GM04504 (cell line): ENCODE results near the gene MSX1.
"Not testable (repeated sequence)": the region's sequence is repeated elsewhere in the genome, so short reads cannot be mapped to it uniquely, and the experiment has no call there.

Experiments used
- DNase-seq: peaks from one replicate; pipeline ENCODE4 v3.0.0-alpha.2; 2012; ENCODE audit warnings: low read depth

The MSX1 gene

DNA sequence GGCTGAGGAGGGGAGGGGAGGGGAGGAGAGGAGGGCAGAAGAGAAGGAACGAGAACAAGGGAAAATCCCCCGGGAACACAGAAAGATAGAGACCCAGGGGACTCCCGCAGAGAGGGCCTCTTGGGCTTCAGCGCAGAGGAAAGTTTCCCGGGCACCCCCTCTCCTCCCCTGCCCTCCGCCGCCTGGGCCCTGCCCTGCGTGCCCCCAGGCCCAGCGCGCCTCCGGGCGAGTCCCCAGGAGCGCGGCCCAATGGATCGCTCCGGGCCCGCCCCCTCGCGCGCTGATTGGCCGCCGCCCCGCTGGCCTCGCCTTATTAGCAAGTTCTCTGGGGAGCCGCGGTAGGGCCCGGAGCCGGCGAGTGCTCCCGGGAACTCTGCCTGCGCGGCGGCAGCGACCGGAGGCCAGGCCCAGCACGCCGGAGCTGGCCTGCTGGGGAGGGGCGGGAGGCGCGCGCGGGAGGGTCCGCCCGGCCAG, at the start of gene MSX1:
MSX1 (plus strand) TSS at position 341 of the 474 bp plus-strand sequence. CDS start 235 bp downstream, outside the sequence.
- peak; percentile 67 for DNase-seq

DNA sequence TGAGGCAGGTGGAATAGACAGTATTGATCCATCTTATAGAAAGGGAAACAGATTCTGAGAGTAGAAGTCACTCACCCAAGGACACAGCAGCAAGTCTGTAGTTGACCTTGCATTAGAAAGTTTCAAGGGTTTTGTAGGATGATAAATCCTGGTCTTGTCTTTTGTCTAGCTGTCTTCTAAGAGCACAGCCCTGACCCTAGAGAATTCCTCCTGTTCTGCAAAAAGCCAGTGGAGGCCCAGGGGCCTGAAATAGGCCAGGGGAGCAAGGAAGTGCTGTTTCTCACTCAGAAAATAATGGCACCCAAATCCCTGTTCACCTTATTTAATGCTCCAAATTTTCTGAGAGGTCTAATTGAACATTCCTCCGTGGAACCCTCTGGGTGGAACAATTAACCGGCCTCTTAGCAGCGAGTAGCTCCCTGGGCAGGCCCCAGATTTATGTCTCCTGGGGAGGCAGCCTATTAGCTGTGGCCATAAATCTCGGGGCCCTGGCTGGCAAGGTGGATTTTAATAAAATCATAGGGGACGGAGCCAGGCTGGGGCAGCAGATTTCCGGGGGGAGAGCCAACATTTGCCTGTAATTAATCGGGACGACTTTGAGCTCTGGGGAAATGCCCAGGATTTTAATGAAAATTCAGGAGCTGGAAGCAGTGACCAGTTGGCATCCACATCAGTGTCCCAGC, 49.2 kb upstream of the MSX1 start:
- DNase-seq = no peak

DNA sequence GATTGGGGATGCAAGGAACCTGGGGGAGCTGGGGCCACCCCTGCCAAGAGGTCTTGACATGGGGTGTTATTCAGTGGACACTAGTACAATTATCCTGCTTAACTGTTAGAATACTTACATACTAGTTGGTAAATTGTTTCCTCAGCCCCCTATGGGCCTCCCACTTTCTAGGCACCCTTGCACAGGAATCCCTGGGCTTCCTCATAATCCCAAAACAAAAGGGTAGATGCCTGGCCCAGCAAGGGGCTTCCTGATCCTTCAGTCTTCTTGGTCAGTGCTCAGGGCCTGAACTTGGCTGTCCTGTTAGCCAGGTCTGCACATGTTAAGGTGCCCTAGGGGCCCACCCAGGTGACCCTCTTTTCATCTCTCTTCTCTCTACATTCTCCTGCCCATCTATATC, 48.7 kb upstream of the MSX1 start:
- no peak for DNase-seq

DNA sequence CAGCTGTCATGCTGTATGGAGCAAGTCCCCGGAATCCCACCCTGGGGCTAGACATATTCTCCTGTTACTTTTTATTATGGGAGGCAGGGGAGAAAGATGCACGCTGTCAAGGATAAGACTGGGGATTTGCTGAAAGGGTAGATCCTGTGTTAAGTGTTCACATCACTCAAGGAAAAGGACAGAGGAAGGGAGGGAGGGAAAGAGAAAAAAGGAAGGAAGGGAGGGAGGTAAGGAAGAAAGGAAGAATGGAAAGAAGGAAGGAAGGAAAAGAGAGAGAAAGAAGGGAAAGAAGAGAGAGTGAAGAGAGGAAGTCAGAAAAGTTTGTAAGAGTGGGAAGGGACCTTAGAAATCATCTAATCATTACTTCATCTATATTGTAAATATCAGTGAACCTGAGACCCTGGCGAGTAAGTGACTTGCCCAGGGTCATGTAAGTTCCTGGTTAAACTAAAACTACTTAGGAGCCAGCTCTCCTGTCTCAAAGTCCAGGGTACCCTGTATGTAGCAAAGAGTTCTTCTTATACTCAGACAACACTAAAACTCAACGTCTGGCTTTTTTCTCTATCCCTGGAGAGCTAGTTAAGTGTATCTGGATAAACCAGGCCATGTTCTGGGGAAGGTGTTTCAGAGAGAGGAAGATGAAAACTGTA, 47.2 kb upstream of the MSX1 start:
- DNase-seq = no peak

DNA sequence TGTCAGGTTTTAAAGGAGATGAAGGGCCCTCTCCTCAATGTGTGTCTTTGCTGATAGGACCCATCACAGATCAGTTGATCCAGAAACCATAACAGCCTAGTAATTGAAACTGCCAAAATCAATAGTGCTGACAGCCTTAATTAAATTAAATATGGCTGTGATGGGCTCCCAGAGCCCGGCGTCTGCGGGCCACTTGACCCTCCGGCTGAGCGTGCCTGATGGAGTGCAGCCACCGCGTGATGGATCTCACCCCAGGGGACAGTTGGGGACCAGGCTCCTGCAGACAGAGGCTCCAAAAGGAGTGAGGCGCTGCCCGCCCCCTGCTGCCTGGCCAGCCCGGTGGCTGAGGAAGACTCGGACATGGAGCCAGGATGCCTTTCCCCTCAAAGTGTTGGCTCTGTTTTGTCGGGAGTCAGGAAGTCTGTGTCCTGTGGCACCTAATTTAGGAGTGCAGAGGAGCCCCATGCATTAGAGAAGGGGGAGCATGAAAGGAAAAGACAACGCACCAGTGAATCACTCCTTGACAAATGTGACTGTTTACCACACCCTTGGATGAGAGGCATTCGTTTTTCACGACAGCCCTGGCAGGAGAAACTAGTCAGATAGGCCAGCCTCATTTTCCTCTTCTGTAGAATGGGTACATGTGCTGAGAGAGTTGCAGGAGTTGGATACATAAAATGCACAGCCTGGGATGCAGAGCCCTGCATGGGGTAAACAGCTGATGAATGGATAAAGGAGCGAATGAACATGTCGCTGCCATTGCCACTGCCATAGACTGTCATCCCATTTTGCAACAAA, 40.9 kb upstream of the MSX1 start:
- DNase-seq = no peak

DNA sequence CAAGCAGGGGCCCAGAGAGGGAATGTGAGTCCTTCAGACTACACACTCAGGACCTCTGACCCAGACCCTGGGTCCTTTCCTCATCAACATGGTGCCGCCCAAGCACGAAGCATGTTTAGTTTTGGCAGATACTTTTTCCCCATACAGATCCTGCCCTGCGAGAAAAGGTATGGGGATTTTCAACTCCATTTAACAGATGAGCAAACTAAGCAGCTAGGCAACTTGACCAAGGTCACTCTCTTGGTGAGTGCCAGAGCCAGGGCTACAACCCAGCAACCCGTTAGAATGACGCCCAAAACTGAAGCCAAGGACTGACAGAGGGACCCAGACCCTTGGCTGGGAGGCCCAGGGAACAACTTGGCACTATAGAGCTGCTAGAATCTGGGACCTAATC, 40.3 kb upstream of the MSX1 start:
- DNase-seq = no peak

DNA sequence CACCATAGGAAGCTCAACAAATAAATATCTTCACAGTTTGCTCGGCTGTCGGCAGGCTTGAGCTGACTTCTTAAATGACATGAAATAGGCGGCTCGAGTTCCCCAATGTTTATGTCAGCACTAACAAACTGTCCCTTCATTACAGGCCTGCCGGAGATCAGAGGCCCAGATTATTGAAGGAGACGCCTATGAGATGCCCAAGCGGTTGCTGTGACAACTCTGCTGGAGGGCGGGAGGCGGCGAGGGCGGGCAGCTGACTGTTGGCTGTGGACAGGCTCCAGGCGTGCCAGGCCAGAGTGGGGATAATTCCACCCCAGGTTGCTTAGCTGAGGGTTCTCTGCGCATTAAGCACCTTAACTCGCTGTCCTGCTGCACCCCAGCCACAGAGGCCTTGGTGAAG, 39.2 kb upstream of the MSX1 start:
- no peak for DNase-seq

DNA sequence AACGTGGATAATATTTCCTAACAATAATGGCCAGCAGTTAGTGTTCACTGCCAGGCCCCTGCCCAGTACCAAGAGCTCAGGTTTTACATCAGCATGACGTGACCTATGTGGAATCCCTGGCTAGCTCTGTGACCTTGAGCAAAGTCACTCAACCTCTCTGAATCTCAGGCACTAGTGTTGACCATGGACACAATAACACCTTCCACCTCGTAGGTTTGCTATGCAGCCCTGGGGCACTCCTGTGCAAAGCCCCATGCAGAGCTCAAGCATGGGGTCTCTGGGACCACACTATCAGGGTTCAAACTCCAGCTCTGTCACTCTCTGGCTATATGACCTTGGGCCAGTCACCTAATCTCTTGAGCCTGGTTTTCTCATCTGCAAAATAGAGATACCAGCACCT, 38.7 kb upstream of the MSX1 start:
- DNase-seq = no peak

DNA sequence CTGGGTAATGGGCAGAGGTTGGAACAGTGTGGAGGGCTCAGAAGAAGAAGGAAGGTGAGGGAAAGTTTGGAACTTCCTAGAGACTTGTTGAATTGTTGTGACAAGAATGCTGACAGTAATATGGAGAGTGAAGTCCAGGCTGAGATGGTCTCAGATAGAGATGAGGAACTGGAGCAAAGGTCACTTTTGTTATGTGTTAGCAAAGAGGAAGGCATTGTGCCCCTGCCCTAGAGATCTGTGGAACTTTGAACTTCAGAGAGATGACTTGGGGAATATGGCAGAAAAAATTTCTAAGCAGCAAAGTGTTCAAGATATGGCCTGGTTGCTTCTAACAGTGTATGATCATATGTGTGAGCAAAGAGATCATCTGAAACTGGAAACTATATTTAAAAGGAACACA, 37.9 kb upstream of the MSX1 start:
- no peak for DNase-seq

DNA sequence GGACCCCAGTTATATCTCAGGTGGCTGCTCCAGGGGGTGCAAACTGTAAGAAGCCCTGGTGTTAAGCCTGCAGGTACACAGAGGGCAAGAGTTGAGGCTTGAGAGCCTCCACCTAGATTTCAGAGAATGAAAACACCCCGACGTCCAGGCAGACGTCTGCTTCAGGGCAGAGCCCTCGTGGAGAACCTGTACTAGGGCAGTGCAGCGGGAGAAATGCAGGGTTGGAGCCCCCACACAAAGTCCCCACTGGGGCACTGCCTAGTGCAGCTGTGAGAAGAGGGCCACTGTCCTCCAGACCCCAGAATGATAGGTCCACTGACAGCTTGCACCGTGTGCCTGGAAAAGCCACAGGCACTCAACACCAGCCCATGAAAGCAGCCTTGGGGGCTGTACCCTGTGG, 37.2 kb upstream of the MSX1 start:
- not testable (repeated sequence) for DNase-seq

DNA sequence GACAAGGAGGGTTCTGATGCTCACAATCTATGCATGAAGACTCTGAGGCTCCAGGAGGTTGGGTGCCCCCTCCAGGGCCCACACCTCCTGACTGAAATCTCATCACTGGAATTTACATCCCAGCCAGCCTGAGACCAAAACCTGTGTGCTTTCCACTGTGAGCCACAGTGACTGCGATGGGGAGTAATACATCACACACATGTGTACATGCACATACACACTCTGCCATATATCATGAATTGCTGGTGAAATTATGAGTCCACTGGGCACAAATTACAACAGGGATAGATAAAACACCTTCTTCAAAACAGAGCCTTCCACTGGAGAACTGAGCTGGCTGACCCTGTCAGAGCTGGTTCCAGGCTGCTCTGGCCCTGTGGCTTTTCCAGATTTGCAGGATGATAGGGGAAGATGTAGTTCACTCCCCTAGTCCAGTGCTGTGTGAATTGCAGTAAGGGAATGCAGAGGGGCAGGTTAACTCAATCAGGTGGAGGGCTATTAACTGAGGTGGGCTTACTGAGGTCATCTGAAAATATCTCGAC, 35.8 kb upstream of the MSX1 start:
- DNase-seq = no peak

DNA sequence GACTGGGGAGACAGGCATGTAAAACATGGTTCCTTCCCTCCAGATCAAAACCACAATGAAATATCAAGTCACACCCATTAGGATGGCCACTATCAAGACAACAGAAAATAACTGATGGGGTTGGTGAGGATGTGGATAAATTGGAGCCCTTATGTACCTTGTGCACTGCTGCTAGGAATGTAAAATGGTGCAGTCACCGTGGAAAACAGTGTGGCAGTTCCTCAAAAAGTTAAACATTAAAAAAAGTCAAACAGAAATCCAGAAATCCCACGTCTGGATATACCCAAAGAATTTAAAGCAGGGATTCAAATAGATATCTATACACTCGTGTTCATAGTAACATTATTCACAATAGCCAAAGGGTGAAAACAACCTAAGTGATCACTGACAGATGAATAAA, 35.2 kb upstream of the MSX1 start:
- DNase-seq = no peak

DNA sequence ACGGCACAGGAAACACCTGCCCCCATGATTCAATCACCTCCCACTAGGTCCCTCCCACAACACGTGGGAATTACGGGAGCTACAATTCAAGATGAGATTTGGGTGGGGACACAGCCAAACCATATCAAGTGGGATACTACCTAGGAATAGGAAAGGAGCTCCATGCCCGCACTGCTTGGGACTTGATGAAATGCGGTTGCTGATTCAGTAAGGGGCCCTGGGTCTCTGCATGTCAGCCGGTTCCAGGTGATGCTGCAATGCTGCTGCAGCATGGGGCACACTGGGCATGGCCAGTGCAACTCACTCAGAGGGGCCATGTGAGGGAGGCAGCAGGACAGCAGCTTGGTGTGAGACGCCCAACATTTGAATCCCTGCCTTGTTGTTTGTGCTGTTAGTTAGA, 34.0 kb upstream of the MSX1 start:
- DNase-seq = no peak

DNA sequence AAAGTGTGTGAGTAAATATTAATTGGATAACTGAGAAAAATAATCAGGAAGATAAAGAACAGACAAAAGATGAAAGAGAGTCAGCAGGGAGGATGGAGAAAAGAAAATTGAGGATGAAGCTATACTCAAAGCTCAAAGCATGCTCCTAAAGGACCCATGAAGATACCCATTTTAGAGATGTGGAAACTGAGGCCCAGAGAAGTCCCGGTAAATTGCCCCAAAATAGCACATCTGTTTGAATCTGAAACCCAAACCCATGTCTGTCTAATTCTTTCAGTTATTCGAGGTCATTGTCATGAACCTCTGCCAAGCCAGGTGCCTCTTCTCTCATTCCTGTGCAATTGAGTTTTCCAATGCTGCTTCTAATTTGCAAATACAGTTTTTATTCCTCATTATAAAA, 29.6 kb upstream of the MSX1 start:
- DNase-seq = no peak

DNA sequence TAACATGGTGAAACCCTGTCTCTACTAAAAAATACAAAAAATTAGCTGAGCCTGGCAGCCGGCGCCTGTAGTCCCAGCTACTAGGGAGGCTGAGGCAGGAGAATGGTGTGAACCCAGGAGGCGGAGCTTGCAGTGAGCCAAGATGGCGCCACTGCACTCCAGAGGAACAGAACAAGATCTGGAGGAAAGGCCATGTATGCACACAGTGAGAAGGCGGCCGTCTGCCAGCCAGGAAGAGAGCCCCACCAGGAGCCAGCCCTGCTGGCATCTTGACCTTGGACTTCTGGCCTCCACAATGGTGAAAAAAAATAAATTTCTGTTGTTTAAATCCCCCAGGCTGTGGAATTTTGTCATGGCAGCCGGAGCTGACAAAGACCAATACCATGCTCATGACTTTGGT, 28.2 kb upstream of the MSX1 start:
- no peak for DNase-seq

DNA sequence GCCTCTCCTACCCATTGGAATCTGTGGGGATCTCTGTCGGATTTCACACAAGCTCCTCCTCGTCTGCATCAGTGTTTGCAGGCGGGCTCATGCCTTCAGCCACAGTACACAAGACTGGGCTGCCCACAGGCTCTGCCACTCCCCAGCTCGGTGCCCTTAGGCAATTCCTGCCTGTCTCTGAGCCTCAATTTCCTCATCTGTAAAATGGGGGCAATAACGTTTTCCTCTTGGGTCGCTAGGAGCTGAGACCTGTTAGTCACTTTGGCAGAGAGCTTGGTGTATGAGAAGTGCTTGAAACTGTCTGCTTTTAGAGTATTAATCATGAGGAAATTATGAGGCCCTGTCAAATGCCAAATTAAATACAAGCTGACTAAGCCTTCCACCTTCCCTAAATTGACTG, 27.6 kb upstream of the MSX1 start:
- DNase-seq = no peak

DNA sequence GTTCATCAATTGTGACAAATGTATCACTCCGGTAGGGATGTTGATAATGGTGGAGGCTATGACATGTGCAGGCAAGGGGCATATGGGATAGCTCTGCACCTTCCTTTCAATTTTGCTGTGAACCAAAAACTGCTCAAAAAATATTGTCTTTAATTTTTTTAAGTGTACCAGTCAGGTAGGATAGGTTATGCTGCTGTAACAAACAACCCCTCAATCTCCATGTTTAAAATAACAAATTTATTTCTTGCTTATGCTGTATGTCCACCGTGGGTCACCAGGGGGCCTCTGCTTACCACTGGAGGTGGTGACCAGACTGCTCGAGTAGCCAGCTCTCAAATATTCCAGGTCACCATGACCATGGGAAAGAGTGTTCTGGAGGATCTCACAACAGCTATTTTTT, 23.4 kb upstream of the MSX1 start:
- no peak for DNase-seq

DNA sequence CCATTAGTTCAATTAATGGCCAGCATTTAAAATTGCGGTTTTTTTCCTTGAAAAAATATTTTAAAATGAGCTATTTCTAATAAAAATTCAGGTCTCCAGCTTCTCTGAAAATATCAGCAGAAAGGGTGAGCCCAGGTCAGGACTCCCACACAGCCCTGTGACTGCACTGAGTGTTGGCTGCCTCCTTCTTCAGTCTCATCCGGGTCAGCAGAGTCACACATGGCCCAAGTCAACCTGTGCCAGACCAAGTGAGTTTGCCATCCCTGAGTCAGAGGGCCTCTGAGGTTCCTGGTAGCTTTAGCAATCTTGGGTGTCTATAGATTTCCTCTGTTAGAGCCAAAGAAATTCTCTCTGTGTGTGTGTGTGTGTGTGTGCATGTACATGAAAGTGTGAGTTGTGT, 22.1 kb upstream of the MSX1 start:
- no peak for DNase-seq

DNA sequence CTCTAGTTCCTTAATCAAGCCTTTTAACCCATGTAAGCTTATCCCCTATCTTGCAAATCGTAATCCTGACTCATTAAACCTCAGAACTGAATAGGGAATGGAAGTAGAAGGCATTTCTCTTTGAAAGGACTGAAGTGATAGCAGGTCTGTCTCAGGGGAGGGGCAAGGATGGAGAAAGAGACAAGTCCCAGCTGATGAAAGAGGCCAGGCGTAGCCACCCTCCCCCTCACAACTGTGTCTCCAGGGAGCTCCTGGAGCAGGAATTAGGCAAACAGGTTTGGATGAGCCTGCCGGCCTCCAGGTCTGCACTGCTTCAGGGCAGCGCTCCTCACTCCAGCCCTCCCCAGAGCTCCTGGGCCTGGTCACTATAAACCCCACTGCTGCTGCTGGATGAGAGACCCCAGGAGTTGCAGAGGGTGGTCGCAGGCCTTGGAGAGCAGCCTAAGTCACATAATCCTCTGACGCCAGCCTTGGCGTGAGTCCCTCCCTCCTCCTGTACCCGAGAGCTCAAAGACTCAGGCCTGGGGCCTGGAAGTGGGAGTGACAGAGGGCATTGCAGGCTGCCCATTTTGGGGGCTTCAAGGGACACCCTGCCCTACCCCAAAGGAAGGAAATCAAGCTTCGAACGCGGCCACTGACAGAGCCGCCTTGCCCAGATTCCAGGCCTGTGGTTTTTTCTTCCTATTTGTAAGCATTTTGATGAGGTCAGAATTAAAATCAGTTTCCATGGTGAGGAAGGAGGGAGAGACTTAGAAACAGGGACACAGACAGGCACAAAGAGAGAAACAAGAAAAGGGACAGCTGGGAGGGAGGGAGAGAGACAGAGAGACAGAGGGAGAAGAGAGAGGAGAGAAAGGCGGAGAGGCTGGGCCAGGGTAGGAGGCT, 21.2 kb upstream of the MSX1 start:
- no peak for DNase-seq

DNA sequence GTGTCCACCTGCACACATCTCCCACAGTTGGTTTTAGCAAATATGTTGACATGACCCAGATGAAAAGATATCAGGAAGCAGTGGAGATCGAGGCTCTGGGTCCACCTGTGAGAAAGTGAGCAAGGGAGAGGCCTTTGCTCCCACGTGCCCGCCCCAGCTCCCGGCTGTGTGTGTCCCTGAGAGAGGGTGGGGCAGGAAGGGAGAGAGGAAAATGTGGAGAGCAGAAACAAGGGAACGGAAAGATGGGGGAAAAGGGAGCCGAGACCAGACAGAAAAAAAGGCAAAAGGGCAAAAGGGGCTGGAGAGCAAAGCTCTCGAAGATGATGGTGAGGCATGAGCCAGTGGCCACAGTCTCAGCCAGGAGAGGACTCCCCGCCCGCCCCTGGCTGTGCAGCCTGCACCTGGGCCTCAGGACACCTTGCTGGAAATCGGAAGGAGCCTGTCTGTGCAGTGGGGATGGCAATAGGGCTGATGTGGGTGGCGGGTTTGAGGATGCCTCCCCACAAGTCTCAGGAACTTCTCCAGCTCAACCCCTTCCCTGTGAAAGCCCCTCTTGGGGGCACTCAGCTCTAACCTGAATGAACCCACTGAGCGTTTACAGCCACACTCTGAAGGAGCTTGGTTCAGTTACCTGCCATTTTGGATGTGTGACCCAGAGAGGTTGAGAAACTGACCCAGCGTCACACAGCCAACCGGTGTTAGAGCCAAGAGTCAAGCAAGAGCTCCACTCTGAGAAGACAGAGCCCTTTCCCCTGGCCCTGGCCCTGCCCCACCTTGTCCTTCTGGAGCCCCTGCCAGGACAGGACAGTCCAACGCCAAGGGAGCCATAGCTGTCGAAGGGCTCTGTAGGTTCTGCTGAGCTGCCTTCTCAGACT, 20.3 kb upstream of the MSX1 start:
- no peak for DNase-seq

DNA sequence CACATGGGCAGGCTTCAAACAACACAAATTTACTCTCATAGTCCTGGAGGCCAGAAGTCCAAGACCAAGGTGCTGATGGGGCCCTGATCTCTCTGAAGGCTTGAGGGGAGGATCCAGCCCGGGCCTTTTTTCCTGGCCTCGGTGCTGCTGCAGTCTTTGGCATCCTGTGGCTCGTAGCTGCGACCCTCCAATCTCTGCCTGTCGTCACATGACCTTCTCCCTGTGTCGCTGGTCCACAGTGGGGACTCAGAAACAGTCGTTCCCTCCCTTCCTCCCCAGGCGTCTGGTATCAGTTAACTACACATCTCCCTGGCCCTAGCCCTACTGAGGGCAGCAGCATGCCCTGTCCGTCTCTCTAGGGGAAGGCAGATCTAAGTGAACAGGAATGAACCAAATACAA, 19.1 kb upstream of the MSX1 start:
- DNase-seq = no peak
